HCT116 (cell line): ENCODE results near the gene MPIG6B. TPM values are rescaled to one million over a fixed set of nuclear protein-coding genes. Genes with fewer than 3 reads are reported as not detected.
A peak's percentile ranks its signal among the peaks of the same experiment; 100 is the strongest.

Source experiments
- ATAC-seq: fragments of 200-7000 bp; cut with Tn5 transposase; 2 replicates; pipeline ENCODE4 v1.9.1; 2020; ENCODE audit warnings: mild to moderate bottlenecking, moderate library complexity
- BruUV-seq: library from RNA; stranded (reverse); fragments of 400-500 nt; replicated peaks from 2 replicates; lab custom pipeline; 2021; lab: Mats Ljungman, UMichigan
- CTCF ChIA-PET: fragments of 300-600 bp; sonication (Branson Sonifier 250); formaldehyde crosslinking; loops from one replicate; lab custom pipeline; 2021; ENCODE audit warnings: antibody characterized with exemption; lab: Charles Lee
- POLR2A ChIA-PET: fragments of 300-600, 350-600 bp; sonication (Branson Sonifier 250); formaldehyde crosslinking; loops from one replicate; lab custom pipeline; 2021; ENCODE audit warnings: antibody characterized with exemption; lab: Charles Lee
- RAD21 ChIA-PET, 2 experiments: fragments of 300-600 bp; sonication (Branson Sonifier 250); formaldehyde crosslinking; loops; one replicate each; lab custom pipeline; 2023; ENCODE audit warnings: low total read pairs in 2 of 2; ENCODE audit not compliant: uncharacterized antibody in 2 of 2, unreplicated experiment in 2 of 2, low non-redundant PET in 1 of 2; lab: Charles Lee
- DNase-seq: peaks from one replicate; pipeline ENCODE4 v3.0.0-alpha.2; 2010; ENCODE audit warnings: low read depth, low spot score
- H2AFZ ChIP-seq: fragments of 200-600 bp; shearing (Covaris generic), sonication (generic); 2 replicates; pipeline ENCODE4 v1.6.1; 2017; ENCODE audit warnings: low read depth, mixed run types, mixed read lengths, antibody characterized with exemption, low read length; ENCODE audit not compliant: poor library complexity, severe bottlenecking
- H3K27ac ChIP-seq: 2 replicates; pipeline ENCODE4 v1.5.1; 2012; ENCODE audit warnings: low read depth, low read length
- H3K27me3 ChIP-seq: fragments of 200-600 bp; sonication (generic); 2 replicates; pipeline ENCODE4 v1.6.1; 2016; ENCODE audit warnings: mixed run types, low read length, mixed read lengths; ENCODE audit not compliant: insufficient read depth
- H3K36me3 ChIP-seq, 2 experiments: fragments of 200-500 bp in 1 of 2; fragments of 200-600 bp in 1 of 2; sonication (Bioruptor generic) in 1 of 2; sonication (generic) in 1 of 2; 2 replicates each; pipeline versions ENCODE4 v1.5.1 to v1.6.1; 2014 to 2016; ENCODE audit warnings: low read length in 2 of 2, inconsistent platforms in 1 of 2, mixed read lengths in 1 of 2, mixed run types in 1 of 2; ENCODE audit not compliant: insufficient read depth in 2 of 2, control insufficient read depth in 1 of 2
- H3K4me1 ChIP-seq, 2 experiments: fragments of 200-600 bp in 1 of 2; sonication (generic) in 1 of 2; 2 replicates each; pipeline versions ENCODE4 v1.5.1 to v1.6.1; 2012 to 2017; ENCODE audit warnings: low read length in 2 of 2, inconsistent platforms in 1 of 2, mild to moderate bottlenecking in 1 of 2, mixed read lengths in 1 of 2, mixed run types in 1 of 2, moderate library complexity in 1 of 2; ENCODE audit not compliant: insufficient read depth in 2 of 2, control insufficient read depth in 1 of 2
- H3K4me2 ChIP-seq: fragments of 200-600 bp; sonication (generic); 2 replicates; pipeline ENCODE4 v1.6.1; 2017; ENCODE audit warnings: mixed run types, low read length, mixed read lengths
- H3K4me3 ChIP-seq, 2 experiments: fragments of 200-600 bp in 1 of 2; sonication (generic) in 1 of 2; replicated peaks in 1 of 2; 2 replicates each; pipeline ENCODE4 v1.5.1; 2011 to 2016; ENCODE audit warnings: low read length in 2 of 2, control low read depth in 1 of 2, low read depth in 1 of 2, mild to moderate bottlenecking in 1 of 2, mixed read lengths in 1 of 2, mixed run types in 1 of 2
- H3K79me2 ChIP-seq: fragments of 200-600 bp; sonication (generic); 2 replicates; pipeline ENCODE4 v1.6.1; 2017; ENCODE audit warnings: mild to moderate bottlenecking, mixed run types, low read length, moderate library complexity, mixed read lengths; ENCODE audit not compliant: insufficient read depth
- H3K9ac ChIP-seq: fragments of 200-600 bp; sonication (generic); 2 replicates; pipeline ENCODE4 v1.6.1; 2016; ENCODE audit warnings: low read length, mixed read lengths
- H3K9me2 ChIP-seq: fragments of 200-600 bp; sonication (generic), shearing (Covaris generic); 2 replicates; pipeline ENCODE4 v1.6.1; 2017; ENCODE audit warnings: mixed run types, mild to moderate bottlenecking, moderate library complexity; ENCODE audit not compliant: insufficient read depth
- H3K9me3 ChIP-seq, 2 experiments: fragments of 200-500 bp in 1 of 2; fragments of 200-600 bp in 1 of 2; sonication (Bioruptor generic) in 1 of 2; sonication (generic) in 1 of 2; 2 replicates each; pipeline ENCODE4 v1.6.1; 2014 to 2017; ENCODE audit warnings: low read length in 2 of 2, mixed read lengths in 2 of 2, inconsistent platforms in 1 of 2, low read depth in 1 of 2, mild to moderate bottlenecking in 1 of 2, mixed run types in 1 of 2, moderate library complexity in 1 of 2; ENCODE audit not compliant: control insufficient read depth in 1 of 2, insufficient read depth in 1 of 2
- H4K20me1 ChIP-seq: fragments of 200-600 bp; sonication (generic), shearing (Covaris generic); 2 replicates; pipeline ENCODE4 v1.6.1; 2017; ENCODE audit warnings: mixed run types, mild to moderate bottlenecking, moderate library complexity; ENCODE audit not compliant: insufficient read depth
- CBX3 ChIP-seq: IDR thresholded peaks from 2 replicates; pipeline ENCODE4 v1.6.1; 2012; ENCODE audit warnings: low read depth
- CEBPB ChIP-seq: IDR thresholded peaks from 2 replicates; pipeline ENCODE4 v1.6.1; 2012; ENCODE audit warnings: low read depth
- FOSL1 ChIP-seq: IDR thresholded peaks from 2 replicates; pipeline ENCODE4 v1.6.1; 2012; ENCODE audit warnings: low read depth
- intact Hi-C: fragments of 100-400 bp; cut with micrococcal nuclease; formaldehyde crosslinking; loops from 2 replicates; pipeline ENCODE4 v1.10.0; 2022
- total RNA-seq: library from RNA; stranded (reverse); gene quantifications from one replicate; pipeline ENCODE4 v1.2.1, GENCODE V29; 2021; ENCODE audit not compliant: unreplicated experiment
- TF ChIP-seq, protein P1 (sequence below), 3 experiments: fragments of 200-600 bp in 1 of 3; sonication (generic) in 1 of 3; IDR thresholded peaks in 2 of 3; conservative IDR thresholded peaks in 1 of 3; 2 replicates each; pipeline ENCODE4 v1.5.1; 2012 to 2017; ENCODE audit warnings: low read depth in 2 of 3, low read length in 2 of 3, antibody characterized with exemption in 1 of 3, borderline replicate concordance in 1 of 3, control low read depth in 1 of 3, mild to moderate bottlenecking in 1 of 3, mixed read lengths in 1 of 3, mixed run types in 1 of 3, moderate library complexity in 1 of 3; ENCODE audit not compliant: insufficient read depth in 1 of 3

The MPIG6B gene
- total RNA-seq, 1 experiment from 2014 or later: 0.42 TPM

GRCh38 chr6:31719001-31719400, 4.2 kb upstream of the MPIG6B start (continued):
- TF ChIP-seq CBX3: no peak

GRCh38 chr6:31720196-31720770, 2.9 kb upstream of the MPIG6B start:
- ATAC-seq (no peak), DNase-seq (no peak)
- Histone ChIP-seq H2AFZ (no peak overlapping the region), H3K36me3 (no peaks in the 10 kb centered on the region), H3K4me1 (peaks cover 28 to 43% of the 10 kb centered on the region in 2 experiments), H3K9ac (no peak overlapping the region), H3K9me2 (no peaks in the 10 kb centered on the region), H3K4me3 (no peak overlapping the region), H3K4me2 (peak overlapping the region; percentile 45; the same call in 1 of the 2 replicates)
- POLR2A ChIA-PET: no interaction called here
- intact Hi-C loops: no loop called here
- BruUV-seq: no TSS peak
- TF ChIP-seq FOSL1: no peak
- TF ChIP-seq CEBPB: no peak
- TF ChIP-seq, protein P1, sequence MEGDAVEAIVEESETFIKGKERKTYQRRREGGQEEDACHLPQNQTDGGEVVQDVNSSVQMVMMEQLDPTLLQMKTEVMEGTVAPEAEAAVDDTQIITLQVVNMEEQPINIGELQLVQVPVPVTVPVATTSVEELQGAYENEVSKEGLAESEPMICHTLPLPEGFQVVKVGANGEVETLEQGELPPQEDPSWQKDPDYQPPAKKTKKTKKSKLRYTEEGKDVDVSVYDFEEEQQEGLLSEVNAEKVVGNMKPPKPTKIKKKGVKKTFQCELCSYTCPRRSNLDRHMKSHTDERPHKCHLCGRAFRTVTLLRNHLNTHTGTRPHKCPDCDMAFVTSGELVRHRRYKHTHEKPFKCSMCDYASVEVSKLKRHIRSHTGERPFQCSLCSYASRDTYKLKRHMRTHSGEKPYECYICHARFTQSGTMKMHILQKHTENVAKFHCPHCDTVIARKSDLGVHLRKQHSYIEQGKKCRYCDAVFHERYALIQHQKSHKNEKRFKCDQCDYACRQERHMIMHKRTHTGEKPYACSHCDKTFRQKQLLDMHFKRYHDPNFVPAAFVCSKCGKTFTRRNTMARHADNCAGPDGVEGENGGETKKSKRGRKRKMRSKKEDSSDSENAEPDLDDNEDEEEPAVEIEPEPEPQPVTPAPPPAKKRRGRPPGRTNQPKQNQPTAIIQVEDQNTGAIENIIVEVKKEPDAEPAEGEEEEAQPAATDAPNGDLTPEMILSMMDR (IDR thresholded peaks at IDR 0.05 in 2 of 3, conservative IDR thresholded peaks at IDR 0.05 in 1 of 3; ENCODE audit: borderline replicate concordance in 1 of 3, insufficient read depth in 1 of 3, low read depth in 2 of 3, low read length in 2 of 3): no peak
- TF ChIP-seq, all 23 proteins: peak for 0
- Histone ChIP-seq H4K20me1 (no peaks in the 10 kb centered on the region), H3K9me3 (no peaks in the 10 kb centered on the region), H3K27me3 (no peaks in the 10 kb centered on the region), H3K79me2 (no peaks in the 10 kb centered on the region), H3K27ac (no peak overlapping the region)
- ChIA-PET CTCF (no interaction called here), RAD21 (interaction anchor here in 1 of 2 experiments (0.5 kb wide), 1 partner anchor 110 kb away, joined by 8 read pairs; no protein-coding TSS in a partner anchor)
